GM23248 (cell line): ENCODE results near the gene CHST12. TPM values are rescaled to one million over a fixed set of nuclear protein-coding genes. Genes with fewer than 3 reads are reported as not detected.

Experiments
- DNase-seq: peaks from one replicate; pipeline ENCODE4 v3.0.0-alpha.2; 2015
- H2AFZ ChIP-seq: fragments of 200-600 bp; sonication (generic); 2 replicates; pipeline ENCODE4 v1.6.1; 2016; ENCODE audit warnings: antibody characterized with exemption
- H3F3A ChIP-seq: fragments of 200-600 bp; sonication (generic); 2 replicates; pipeline ENCODE4 v1.6.1; 2016; ENCODE audit warnings: mild to moderate bottlenecking, antibody characterized with exemption, mixed run types; ENCODE audit not compliant: insufficient read depth
- H3K27ac ChIP-seq: fragments of 200-600 bp; sonication (generic); 2 replicates; pipeline ENCODE4 v1.5.1; 2016; ENCODE audit warnings: mild to moderate bottlenecking
- H3K27me3 ChIP-seq: fragments of 200-600 bp; sonication (generic); replicated peaks from 2 replicates; pipeline ENCODE4 v1.6.1; 2016; ENCODE audit warnings: mild to moderate bottlenecking; ENCODE audit not compliant: insufficient read depth
- H3K36me3 ChIP-seq: fragments of 200-600 bp; sonication (generic); 2 replicates; pipeline ENCODE4 v1.6.1; 2016; ENCODE audit warnings: low read depth, mild to moderate bottlenecking
- H3K4me1 ChIP-seq: fragments of 200-600 bp; sonication (generic); 2 replicates; pipeline ENCODE4 v1.6.1; 2016; ENCODE audit warnings: mild to moderate bottlenecking; ENCODE audit not compliant: insufficient read depth
- H3K4me2 ChIP-seq: fragments of 200-600 bp; sonication (generic); one replicate; pipeline ENCODE4 v1.6.1; 2016; ENCODE audit warnings: mild to moderate bottlenecking; ENCODE audit not compliant: unreplicated experiment
- H3K4me3 ChIP-seq: fragments of 200-600 bp; sonication (generic); 2 replicates; pipeline ENCODE4 v1.5.1; 2016; ENCODE audit warnings: mild to moderate bottlenecking
- H3K79me2 ChIP-seq: fragments of 200-600 bp; sonication (generic); 2 replicates; pipeline ENCODE4 v1.6.1; 2016; ENCODE audit warnings: mild to moderate bottlenecking; ENCODE audit not compliant: insufficient read depth
- H3K9ac ChIP-seq: fragments of 200-600 bp; sonication (generic); 2 replicates; pipeline ENCODE4 v1.6.1; 2016; ENCODE audit warnings: mild to moderate bottlenecking
- H3K9me2 ChIP-seq: fragments of 200-600 bp; sonication (generic); 2 replicates; pipeline ENCODE4 v1.6.1; 2016; ENCODE audit warnings: mixed run types, mild to moderate bottlenecking, moderate library complexity; ENCODE audit not compliant: insufficient read depth
- H3K9me3 ChIP-seq: fragments of 200-600 bp; sonication (generic); one replicate; pipeline ENCODE4 v1.6.1; 2017; ENCODE audit warnings: low read depth
- H4K20me1 ChIP-seq: fragments of 200-600 bp; sonication (generic); 2 replicates; pipeline ENCODE4 v1.6.0; 2016; ENCODE audit not compliant: insufficient read depth
- EZH2 ChIP-seq: fragments of 200-600 bp; sonication (generic); IDR thresholded peaks from 2 replicates; pipeline ENCODE4 v1.6.1; 2018; ENCODE audit warnings: antibody characterized with exemption, mild to moderate bottlenecking; ENCODE audit not compliant: insufficient read depth, poor library complexity, severe bottlenecking
- EZH2phosphoT487 ChIP-seq: fragments of 200-600 bp; sonication (generic); IDR thresholded peaks from 2 replicates; pipeline ENCODE4 v1.6.1; 2018; ENCODE audit warnings: antibody characterized with exemption, moderate library complexity, mild to moderate bottlenecking, low read depth; ENCODE audit not compliant: insufficient read depth
- WGBS, 2 experiments: methylation state at CpG; one replicate each; pipeline ENCODE4 v1.1.6; 2015 to 2017; ENCODE audit warnings: low lambda C conversion rate in 2 of 2, low coverage in 1 of 2; ENCODE audit errors: missing lambda C conversion rate in 2 of 2; 5-methylcytosine and 5-hydroxymethylcytosine counted together
- in situ Hi-C: fragments of 300-500 bp; cut with MboI; formaldehyde crosslinking; loops from 2 replicates; pipeline ENCODE4 v1.15.0; 2020
- polyA plus RNA-seq: library from polyadenylated mRNA; unstranded; fragments of >200 nt; fragmentation: Nextera tagmentation; extraction: Ambion mirVana; gene quantifications from 2 replicates; pipeline ENCODE4 v1.2.1, GENCODE V29; 2016
- total RNA-seq: library from RNA; depleted of rRNA; stranded (reverse); fragments of >200 nt; shearing (Covaris generic); gene quantifications from 2 replicates; pipeline ENCODE4 v1.2.3, GENCODE V29; 2014

Gene CHST12
- total and polyA plus RNA-seq, 2 experiments from 2014 or later = 10.6 to 33.7 TPM

DNA sequence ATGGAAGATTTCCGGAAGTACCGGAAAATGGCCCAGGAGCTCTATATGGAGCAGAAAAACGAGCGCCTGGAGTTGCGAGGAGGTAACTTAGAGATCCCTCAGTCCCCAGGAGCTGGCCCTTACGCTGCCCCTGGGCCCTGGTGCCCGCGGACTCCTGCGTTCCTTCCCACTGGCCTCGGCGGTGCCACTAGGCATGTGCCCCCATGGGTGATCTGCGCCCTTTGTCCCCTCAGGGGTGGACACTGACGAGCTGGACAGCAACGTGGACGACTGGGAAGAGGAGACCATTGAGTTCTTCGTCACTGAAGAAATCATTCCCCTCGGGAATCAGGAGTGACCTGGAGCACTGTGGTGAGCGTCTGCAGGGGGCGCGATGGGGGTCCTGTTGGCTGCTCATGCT, 24.2 kb upstream of the CHST12 start:
- no peaks in the 10 kb centered on the region for H3F3A ChIP-seq
- no peaks in the 10 kb centered on the region for H3K4me1 ChIP-seq
- H3K9ac ChIP-seq = no peak overlapping the region
- H2AFZ ChIP-seq = no peak overlapping the region
- H4K20me1 ChIP-seq = no peaks in the 10 kb centered on the region
- in situ Hi-C loops = no loop called here
- H3K27me3 ChIP-seq = no peaks in the 10 kb centered on the region
- DNase-seq = no peak
- no peak overlapping the region for H3K4me2 ChIP-seq
- H3K27ac ChIP-seq = no peak overlapping the region
- TF ChIP-seq EZH2 = no peak
- no peak for TF ChIP-seq EZH2phosphoT487
- no peaks in the 10 kb centered on the region for H3K9me2 ChIP-seq
- H3K36me3 ChIP-seq = peaks cover 25% of the 10 kb centered on the region; the same call in 1 of the 2 replicates
- no peak overlapping the region for H3K4me3 ChIP-seq
- WGBS, 2 experiments = 94 to 95% methylated on average over 18 to 20 of the region's 20 CpGs
- H3K79me2 ChIP-seq = peaks cover 47% of the 10 kb centered on the region
- H3K9me3 ChIP-seq = no peaks in the 10 kb centered on the region

DNA sequence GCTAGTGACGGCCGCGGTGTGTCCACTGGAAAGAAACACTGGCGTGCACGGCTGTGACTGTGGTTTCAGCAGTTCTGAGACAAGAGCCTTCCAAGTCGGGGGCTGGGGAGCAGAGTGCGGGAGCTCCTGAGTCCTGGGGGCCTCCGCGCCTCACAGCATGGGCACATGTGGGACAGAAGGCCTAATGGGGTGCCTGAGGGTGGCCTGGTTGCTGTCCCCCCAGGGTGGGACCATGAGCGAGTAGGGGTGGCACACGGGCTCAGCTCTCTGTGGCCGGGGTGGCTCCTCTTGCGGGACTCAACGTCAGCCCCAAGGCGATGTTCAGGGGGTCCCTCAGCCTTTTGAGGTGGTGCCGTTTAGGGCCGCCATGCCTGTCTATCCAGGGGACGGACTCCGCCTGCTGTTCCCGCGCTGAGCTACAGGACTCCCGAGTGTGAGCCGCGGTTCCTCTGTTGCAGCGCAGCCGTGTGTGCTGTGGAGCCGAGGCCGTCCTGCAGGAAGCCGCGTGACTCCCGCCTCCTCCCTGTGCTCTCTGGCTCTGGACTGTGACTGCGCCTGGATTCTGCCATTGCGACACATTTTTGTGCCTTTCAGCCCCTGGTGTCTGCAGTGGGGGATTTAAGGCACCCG, 23.5 kb upstream of the CHST12 start:
- Histone ChIP-seq H3K9ac (no peak overlapping the region), H3K36me3 (peaks cover 17% of the 10 kb centered on the region; the same call in 1 of the 2 replicates), H3K4me3 (no peak overlapping the region), H3K27me3 (no peaks in the 10 kb centered on the region), H3K4me1 (no peaks in the 10 kb centered on the region), H3K79me2 (peaks cover 39% of the 10 kb centered on the region), H4K20me1 (no peaks in the 10 kb centered on the region), H3K9me2 (no peaks in the 10 kb centered on the region), H3K4me2 (no peak overlapping the region), H3K27ac (no peak overlapping the region), H2AFZ (no peak overlapping the region), H3F3A (no peaks in the 10 kb centered on the region), H3K9me3 (no peaks in the 10 kb centered on the region)
- TF ChIP-seq EZH2phosphoT487 = no peak
- in situ Hi-C loops = no loop called here
- no peak for DNase-seq
- WGBS, 2 experiments = 91 to 92% methylated on average over 32 to 34 of the region's 34 CpGs

DNA sequence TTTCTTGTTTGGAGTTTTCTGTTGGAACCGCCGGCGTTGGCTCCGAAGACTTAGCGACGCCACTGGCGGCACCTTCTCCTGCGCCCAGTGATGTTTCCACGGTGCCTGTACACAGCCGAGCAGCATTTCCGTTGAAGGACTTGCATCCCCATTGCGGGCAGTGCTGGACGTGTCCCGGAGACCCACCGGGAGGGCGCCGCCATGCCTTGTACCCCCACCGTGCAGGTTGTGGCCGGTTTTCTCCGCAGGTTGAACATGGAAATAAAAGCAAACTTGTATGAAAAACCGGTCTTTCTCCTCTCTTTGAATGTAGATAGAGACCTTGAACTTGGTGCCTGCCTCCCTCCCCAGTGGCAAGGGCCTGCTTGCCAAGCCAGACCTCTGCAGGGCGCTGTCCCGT, 22.9 kb upstream of the CHST12 start:
- Histone ChIP-seq H3K4me3 (no peak overlapping the region), H3F3A (no peaks in the 10 kb centered on the region), H3K9me2 (no peaks in the 10 kb centered on the region), H3K9ac (no peak overlapping the region), H3K27ac (no peak overlapping the region), H3K79me2 (peaks cover 34% of the 10 kb centered on the region), H3K9me3 (no peaks in the 10 kb centered on the region), H4K20me1 (no peaks in the 10 kb centered on the region), H2AFZ (no peak overlapping the region), H3K36me3 (peaks cover 12% of the 10 kb centered on the region; the same call in 1 of the 2 replicates), H3K27me3 (no peaks in the 10 kb centered on the region), H3K4me1 (no peaks in the 10 kb centered on the region), H3K4me2 (no peak overlapping the region)
- in situ Hi-C loops = no loop called here
- no peak for DNase-seq
- 95% methylated on average over 23 of the region's 23 CpGs for WGBS, 2 experiments
- no peak for TF ChIP-seq EZH2
- TF ChIP-seq EZH2phosphoT487 = no peak

DNA sequence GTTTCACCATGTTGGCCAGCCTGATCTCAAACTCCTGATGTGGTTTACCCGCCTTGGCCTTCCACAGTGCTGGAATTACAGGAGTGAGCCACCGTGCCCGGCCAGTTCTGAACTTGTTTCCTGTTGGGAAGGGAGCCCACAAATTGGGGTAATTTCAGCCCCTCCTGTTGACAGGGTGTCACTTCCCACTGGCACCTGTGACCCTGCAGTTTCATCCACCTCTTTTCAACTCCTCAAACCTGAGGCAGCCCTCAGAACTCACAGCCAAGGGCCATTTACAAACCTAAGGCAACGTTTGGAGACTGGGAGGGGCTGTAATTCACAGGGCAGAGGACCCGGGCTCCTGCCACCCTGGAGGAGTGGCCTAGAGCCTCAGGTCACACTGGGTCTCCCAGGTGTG, 22.2 kb upstream of the CHST12 start:
- no peak overlapping the region for H3K4me2 ChIP-seq
- no peak for DNase-seq
- H3K27ac ChIP-seq = no peak overlapping the region

More for the DNA sequence above, 22.2 kb upstream of the CHST12 start:
- WGBS, 2 experiments = 38 to 53% methylated on average over 5 of the region's 5 CpGs
- H3K36me3 ChIP-seq = peaks cover 5% of the 10 kb centered on the region; the same call in 1 of the 2 replicates
- no peaks in the 10 kb centered on the region for H3K9me3 ChIP-seq
- H3K79me2 ChIP-seq = peaks cover 26% of the 10 kb centered on the region
- no peaks in the 10 kb centered on the region for H3F3A ChIP-seq
- no peaks in the 10 kb centered on the region for H3K27me3 ChIP-seq
- H3K4me1 ChIP-seq = no peaks in the 10 kb centered on the region
- no peaks in the 10 kb centered on the region for H4K20me1 ChIP-seq
- no peak overlapping the region for H3K4me3 ChIP-seq
- H2AFZ ChIP-seq = no peak overlapping the region
- in situ Hi-C loops = no loop called here
- no peak overlapping the region for H3K9ac ChIP-seq
- no peaks in the 10 kb centered on the region for H3K9me2 ChIP-seq
- TF ChIP-seq EZH2phosphoT487 = no peak
